IMR-90 (cell line): ENCODE results near the gene ERP29. TPM values are rescaled to one million over a fixed set of nuclear protein-coding genes. Genes with fewer than 3 reads are reported as not detected.

Experiments
- ATAC-seq: fragments of 200-7000 bp; cut with Tn5 transposase; 2 replicates; pipeline ENCODE4 v1.9.1; 2020; ENCODE audit warnings: low read depth, mild to moderate bottlenecking, moderate library complexity
- BruUV-seq: library from RNA; stranded (reverse); fragments of 400-500 nt; replicated peaks from 2 replicates; lab custom pipeline; 2021; lab: Mats Ljungman, UMichigan
- CTCF ChIA-PET: fragments of 300-600 bp; formaldehyde crosslinking; extraction: SDS; loops from one replicate; lab custom pipeline; 2021; ENCODE audit warnings: antibody characterized with exemption; lab: Yijun Ruan, JAX
- POLR2A ChIA-PET: fragments of 300-600 bp; sonication (Branson Sonifier 250); formaldehyde crosslinking; loops from one replicate; lab custom pipeline; 2022; ENCODE audit warnings: antibody characterized with exemption; ENCODE audit not compliant: unreplicated experiment; lab: Charles Lee
- DNase-seq: peaks from one replicate; pipeline ENCODE4 v3.0.0; 2013
- H2AFZ ChIP-seq: replicated peaks from 2 replicates; pipeline ENCODE3; 2013; ENCODE audit warnings: low read length, mild to moderate bottlenecking; ENCODE audit not compliant: poor library complexity
- H2AK5ac ChIP-seq: 2 replicates; pipeline ENCODE4 v1.6.1; 2013; ENCODE audit warnings: low read depth, low read length, inconsistent platforms
- H2AK9ac ChIP-seq: replicated peaks from 2 replicates; pipeline ENCODE3; 2013; ENCODE audit warnings: mild to moderate bottlenecking, low read depth, low read length, moderate library complexity; ENCODE audit not compliant: poor library complexity
- H2BK120ac ChIP-seq: 2 replicates; pipeline ENCODE4 v1.6.1; 2013; ENCODE audit warnings: low read depth, low read length, inconsistent platforms
- H2BK15ac ChIP-seq: 3 replicates; pipeline ENCODE4 v1.6.1; 2013; ENCODE audit warnings: low read depth, low read length, inconsistent platforms
- H2BK20ac ChIP-seq: 2 replicates; pipeline ENCODE4 v1.6.1; 2013; ENCODE audit warnings: low read depth, mild to moderate bottlenecking, inconsistent platforms, low read length, moderate library complexity
- H2BK5ac ChIP-seq: 2 replicates; pipeline ENCODE4 v1.6.1; 2013; ENCODE audit warnings: mild to moderate bottlenecking, low read depth, low read length, inconsistent platforms; ENCODE audit not compliant: poor library complexity, severe bottlenecking
- H3K14ac ChIP-seq: replicated peaks from 2 replicates; pipeline ENCODE4 v1.6.1; 2013; ENCODE audit warnings: low read depth, low read length, inconsistent platforms
- H3K18ac ChIP-seq: 2 replicates; pipeline ENCODE4 v1.6.1; 2013; ENCODE audit warnings: low read depth, low read length, control low read depth
- H3K23ac ChIP-seq: 2 replicates; pipeline ENCODE4 v1.6.1; 2013; ENCODE audit warnings: low read depth, low read length, inconsistent platforms
- H3K27ac ChIP-seq: 2 replicates; pipeline ENCODE4 v1.5.1; 2013; ENCODE audit warnings: mild to moderate bottlenecking, control low read depth, low read length; ENCODE audit not compliant: insufficient read depth
- H3K27me3 ChIP-seq: 2 replicates; pipeline ENCODE4 v1.6.1; 2013; ENCODE audit warnings: low read length; ENCODE audit not compliant: control insufficient read depth, insufficient read depth
- H3K36me3 ChIP-seq: 2 replicates; pipeline ENCODE4 v1.6.1; 2013; ENCODE audit warnings: low read length, mixed read lengths; ENCODE audit not compliant: control insufficient read depth, insufficient read depth
- H3K4ac ChIP-seq: 2 replicates; pipeline ENCODE4 v1.6.1; 2013; ENCODE audit warnings: low read depth, low read length, inconsistent platforms
- H3K4me1 ChIP-seq: 2 replicates; pipeline ENCODE4 v1.6.1; 2013; ENCODE audit warnings: low read length, mixed read lengths; ENCODE audit not compliant: control insufficient read depth, insufficient read depth
- H3K4me2 ChIP-seq: 2 replicates; pipeline ENCODE4 v1.6.1; 2013; ENCODE audit warnings: low read depth, mild to moderate bottlenecking, control low read depth, low read length, moderate library complexity
- H3K4me3 ChIP-seq: 2 replicates; pipeline ENCODE4 v1.5.1; 2013; ENCODE audit warnings: low read depth, mild to moderate bottlenecking, control low read depth, low read length, moderate library complexity; ENCODE audit not compliant: insufficient read depth
- H3K56ac ChIP-seq: 2 replicates; pipeline ENCODE4 v1.6.1; 2013; ENCODE audit warnings: low read length, inconsistent platforms; ENCODE audit not compliant: insufficient read depth; ENCODE audit errors: extremely low read depth
- H3K79me1 ChIP-seq, 2 experiments: 2 replicates each; pipeline ENCODE4 v1.6.1; 2013; ENCODE audit warnings: low read length in 2 of 2, inconsistent platforms in 1 of 2, low read depth in 1 of 2
- H3K9ac ChIP-seq: 2 replicates; pipeline ENCODE4 v1.6.1; 2013; ENCODE audit warnings: low read depth, low read length, control low read depth
- H3K9me1 ChIP-seq: 2 replicates; pipeline ENCODE4 v1.6.1; 2013; ENCODE audit warnings: low read length, inconsistent platforms; ENCODE audit not compliant: insufficient read depth
- H3K9me3 ChIP-seq: 2 replicates; pipeline ENCODE4 v1.6.1; 2013; ENCODE audit warnings: low read length; ENCODE audit not compliant: control insufficient read depth, insufficient read depth
- H4K20me1 ChIP-seq: 2 replicates; pipeline ENCODE4 v1.6.1; 2013; ENCODE audit warnings: low read length, inconsistent platforms; ENCODE audit not compliant: insufficient read depth
- H4K5ac ChIP-seq: 2 replicates; pipeline ENCODE4 v1.6.1; 2013; ENCODE audit warnings: mild to moderate bottlenecking, low read depth, low read length, control low read depth
- H4K8ac ChIP-seq, 2 experiments: 2 replicates each; pipeline ENCODE4 v1.6.1; 2013; ENCODE audit warnings: low read depth in 2 of 2, low read length in 2 of 2, control low read depth in 1 of 2, inconsistent platforms in 1 of 2
- H4K91ac ChIP-seq: 2 replicates; pipeline ENCODE4 v1.6.1; 2013; ENCODE audit warnings: low read depth, low read length, inconsistent platforms; ENCODE audit not compliant: insufficient read depth
- CEBPB ChIP-seq: IDR thresholded peaks from 2 replicates; pipeline ENCODE4 v1.6.1; 2012; ENCODE audit warnings: low read depth, low read length, improper control_type of control experiment
- FOS ChIP-seq: fragments of 150-350 bp; IDR thresholded peaks from 2 replicates; pipeline ENCODE4 v1.6.1; 2016; ENCODE audit warnings: low read depth, low read length
- MXI1 ChIP-seq: IDR thresholded peaks from 2 replicates; pipeline ENCODE4 v1.6.1; 2012; ENCODE audit warnings: low read depth, mild to moderate bottlenecking, low read length, moderate library complexity, borderline replicate concordance
- POLR2A ChIP-seq: IDR thresholded peaks from 2 replicates; pipeline ENCODE4 v1.6.1; 2012; ENCODE audit warnings: mild to moderate bottlenecking, low read depth, low read length
- RAD21 ChIP-seq: IDR thresholded peaks from 2 replicates; pipeline ENCODE4 v1.6.1; 2012; ENCODE audit warnings: low read length, improper control_type of control experiment
- RFX5 ChIP-seq: IDR thresholded peaks from 2 replicates; pipeline ENCODE4 v1.8.0; 2012; ENCODE audit warnings: low read depth, mild to moderate bottlenecking, low read length, moderate library complexity
- USF2 ChIP-seq: fragments of 150-350 bp; IDR thresholded peaks from 2 replicates; pipeline ENCODE4 v1.6.1; 2017; ENCODE audit warnings: mild to moderate bottlenecking, antibody characterized with exemption, low read length, low read depth
- WGBS, 2 experiments: methylation state at CpG; one replicate each; pipeline versions ENCODE4 v1.1.5 to v1.1.7; 2013; ENCODE audit warnings: missing lambda C conversion rate in 2 of 2; ENCODE audit not compliant: insufficient read length in 1 of 2; ENCODE audit errors: extremely low coverage in 2 of 2; 5-methylcytosine and 5-hydroxymethylcytosine counted together
- dilution Hi-C: fragments of 300-500 bp; cut with HindIII; formaldehyde crosslinking; loops from one replicate; pipeline ENCODE4 v1.14.3; 2018; ENCODE audit warnings: low sequenced_read_pairs; ENCODE audit not compliant: unreplicated experiment
- in situ Hi-C: fragments of 300-500 bp; cut with MboI; formaldehyde crosslinking; loops from 3 replicates; pipeline ENCODE4 v1.14.3; 2019; ENCODE audit warnings: low sequenced_read_pairs, inconsistent platforms, mixed read lengths
- intact Hi-C: fragments of 100-400 bp; cut with micrococcal nuclease; formaldehyde crosslinking; loops from 2 replicates; pipeline ENCODE4 v1.10.0; 2022
- polyA plus RNA-seq, 3 experiments: library from polyadenylated mRNA; depleted of rRNA; stranded (reverse); fragments of >200 nt; gene quantifications; 2 replicates each; pipeline ENCODE4 v1.2.3, GENCODE V29; 2012; ENCODE audit warnings: low replicate concordance in 1 of 3
- total RNA-seq: library from RNA; depleted of rRNA; stranded (reverse); fragments of >200 nt; gene quantifications from 2 replicates; pipeline ENCODE4 v1.2.3, GENCODE V29; 2012

The ERP29 gene
- total and polyA plus RNA-seq, 2 of the 4 experiments (the other 2 are of a cell fraction) = 30.3 to 98.8 TPM

- no peak overlapping the region for H3K23ac ChIP-seq
- H4K91ac ChIP-seq = no peak overlapping the region
- no peaks in the 10 kb centered on the region for H3K79me1 ChIP-seq
- H3K9me3 ChIP-seq = no peaks in the 10 kb centered on the region
- no peak overlapping the region for H2AFZ ChIP-seq
- H3K9ac ChIP-seq = no peak overlapping the region
- WGBS, 2 experiments = 100% methylated on average over 1 of the region's 2 CpGs; no CpG with 5 or more reads in 1 of the 2 experiments
- dilution Hi-C loops = no loop called here
- intact Hi-C loops = no loop called here
- H2BK20ac ChIP-seq = no peak overlapping the region
- H3K27ac ChIP-seq = no peak overlapping the region
- no peak overlapping the region for H3K4me3 ChIP-seq
- POLR2A ChIA-PET = no interaction called here
- TF ChIP-seq USF2 (no peak), MXI1 (no peak), RAD21 (no peak), POLR2A (no peak), RFX5 (no peak), CEBPB (no peak), FOS (no peak)
- H3K4ac ChIP-seq = no peak overlapping the region
- H2AK9ac ChIP-seq = no peak overlapping the region
- no peak overlapping the region for H4K8ac ChIP-seq
- no peaks in the 10 kb centered on the region for H3K9me1 ChIP-seq
- H3K4me2 ChIP-seq = no peak overlapping the region
- ATAC-seq (no peak), DNase-seq (no peak)
- H2AK5ac ChIP-seq = no peak overlapping the region
- no TSS peak for BruUV-seq
- no peak overlapping the region for H2BK15ac ChIP-seq
- no peak overlapping the region for H3K56ac ChIP-seq
- CTCF ChIA-PET = interaction anchor here (0.5 kb wide), 1 partner anchor 51 kb away, joined by 4 read pairs; no protein-coding TSS in a partner anchor
- no peak overlapping the region for H3K14ac ChIP-seq
- H4K20me1 ChIP-seq = no peaks in the 10 kb centered on the region
- no peak overlapping the region for H2BK5ac ChIP-seq
- no peak overlapping the region for H4K5ac ChIP-seq
- H3K27me3 ChIP-seq = no peaks in the 10 kb centered on the region
- no peaks in the 10 kb centered on the region for H3K36me3 ChIP-seq
- in situ Hi-C loops = no loop called here
- no peaks in the 10 kb centered on the region for H3K4me1 ChIP-seq
- no peak overlapping the region for H3K18ac ChIP-seq
- H2BK120ac ChIP-seq = no peak overlapping the region
Measured at GRCh38 chr12:111993292-111994150, 19.7 kb upstream of the ERP29 start.
